Omental fat pad (tissue), 4 donors: ENCODE measurements around the gene PRUNE1. TPM values are rescaled to one million over a fixed set of nuclear protein-coding genes. Genes with fewer than 3 reads are reported as not detected.

Experiments used
- ATAC-seq: fragments of 150-250 bp; one replicate; pipeline ENCODE4 v1.9.1; 2016; ENCODE audit warnings: mild to moderate bottlenecking, moderate library complexity; ENCODE audit not compliant: low FRiP score
- DNase-seq: peaks from one replicate; pipeline ENCODE4 v3.0.0-alpha.2; 2019; ENCODE audit warnings: low spot score
- CTCF ChIP-seq, 3 donors: fragments of 450-650 bp; IDR thresholded peaks; one replicate each; pipeline ENCODE4 v1.5.1; 2016 to 2017; ENCODE audit warnings: antibody characterized with exemption in 3 of 3, mild to moderate bottlenecking in 3 of 3, moderate library complexity in 2 of 3
- total RNA-seq, 4 donors: library from RNA; depleted of rRNA; stranded (reverse); fragments of >200 nt; gene quantifications; one replicate each; pipeline ENCODE4 v1.1.0, GENCODE V29; 2016

The PRUNE1 gene
- total RNA-seq, 4 donors from 2014 or later: 6.2 to 20.6 (median 16.2) TPM

GRCh38 chr1:151039521-151039920, 31.3 kb downstream of the PRUNE1 start:
- DNase-seq (no peak), ATAC-seq (no peak)
- TF ChIP-seq CTCF (IDR thresholded peaks at IDR 0.05): no peak

DNA sequence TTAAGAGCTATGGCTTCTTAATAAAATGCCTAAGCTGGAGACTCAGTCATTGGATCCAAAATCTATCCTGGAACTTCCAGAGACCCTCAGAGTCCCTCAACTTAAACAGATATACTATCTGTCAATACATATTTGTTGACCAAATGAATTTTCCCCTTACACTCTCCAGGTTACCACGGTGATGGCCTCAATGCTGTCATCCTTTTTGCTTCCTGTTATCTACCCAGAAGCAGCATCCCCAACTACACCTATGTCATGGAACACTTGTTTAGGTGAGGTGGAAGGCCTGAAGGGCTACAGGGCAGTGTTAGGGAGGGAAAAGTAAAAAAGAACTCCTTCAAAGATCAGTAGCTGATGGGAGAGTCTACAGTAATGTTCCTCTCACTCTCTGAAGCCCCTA, 34.9 kb downstream of the PRUNE1 start:
- no peak for TF ChIP-seq CTCF (IDR thresholded peaks at IDR 0.05)
- DNase-seq (no peak), ATAC-seq (no peak)

- no peak for TF ChIP-seq CTCF (IDR thresholded peaks at IDR 0.05)
- ATAC-seq (peak; percentile 87), DNase-seq (no peak)
Measured at GRCh38 chr1:151047591-151047924, 39.3 kb downstream of the PRUNE1 start, which contains the start of gene C1orf56. Gene C1orf56, plus strand, starts transcription at chr1:151047751. Its CDS starts 97 bp downstream, at chr1:151047848.

- ATAC-seq (peak; percentile 70), DNase-seq (peak; percentile 37)
- TF ChIP-seq CTCF (IDR thresholded peaks at IDR 0.05): peak in 1 of 3 donors; percentile 28
Measured at GRCh38 chr1:151047925-151048644, 39.8 kb downstream of the PRUNE1 start.

- no peak for TF ChIP-seq CTCF (IDR thresholded peaks at IDR 0.05)
Measured at GRCh38 chr1:151048645-151049032, 40.4 kb downstream of the PRUNE1 start.

DNA sequence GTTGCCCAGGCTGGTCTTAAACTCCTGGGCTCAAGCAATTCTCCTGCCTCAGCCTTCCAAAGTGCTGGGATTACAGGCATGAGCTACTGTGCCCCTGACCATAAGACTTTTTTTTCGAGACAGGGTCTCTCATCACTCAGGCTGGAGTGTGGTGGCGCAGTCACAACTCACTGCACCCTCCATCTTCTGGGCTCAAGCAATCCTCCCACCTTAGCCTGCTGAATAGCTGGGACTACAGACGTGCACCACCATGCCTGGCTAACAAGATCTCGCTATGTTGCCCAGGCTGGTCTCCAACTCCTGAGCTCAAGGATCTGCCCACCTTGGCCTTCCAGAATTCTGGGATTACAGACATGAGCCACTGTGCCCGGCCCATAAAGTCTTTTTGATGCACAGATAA, 41.2 kb downstream of the PRUNE1 start:
- DNase-seq (no peak), ATAC-seq (no peak)
- TF ChIP-seq CTCF (IDR thresholded peaks at IDR 0.05): no peak

More at GRCh38 chr1:151048645-151049032, 40.4 kb downstream of the PRUNE1 start:
- DNase-seq (no peak), ATAC-seq (no peak)

DNA sequence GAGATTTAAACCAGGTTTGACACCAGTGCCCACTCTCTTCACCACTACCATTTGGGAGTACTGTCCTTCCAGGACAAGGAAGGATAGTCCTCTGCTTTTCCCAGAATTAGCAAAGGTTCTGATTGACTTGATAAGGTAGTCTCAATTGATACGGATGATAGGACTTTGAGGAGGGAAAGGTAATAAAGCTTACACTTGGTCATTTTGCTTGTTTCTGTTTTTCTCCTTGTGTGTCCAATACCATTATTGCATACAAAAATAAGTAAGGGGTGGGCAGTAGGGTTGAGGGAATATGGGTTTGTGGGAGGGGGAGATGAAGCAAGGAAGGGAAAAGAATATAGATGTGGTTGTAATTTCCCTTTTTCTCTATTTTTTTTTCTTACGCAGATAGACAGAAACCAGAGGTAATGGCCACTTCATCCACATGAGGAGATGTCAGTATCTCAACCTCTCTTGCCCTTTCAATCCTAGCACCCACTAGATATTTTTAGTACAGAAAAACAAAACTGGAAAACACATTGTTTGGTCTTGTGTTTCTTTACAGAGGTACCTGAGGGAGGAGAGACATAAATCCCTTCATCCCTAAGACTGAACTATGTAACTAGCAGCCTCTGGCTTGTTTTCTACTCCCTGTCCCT, 41.9 kb downstream of the PRUNE1 start:
- ATAC-seq (no peak), DNase-seq (no peak)
- no peak for TF ChIP-seq CTCF (IDR thresholded peaks at IDR 0.05)
